Heart left ventricle (tissue), 13 donors: ENCODE measurements around the gene IGF2.

Experiments used
- CTCF ChIP-seq, 12 donors: fragments of 200-600 bp; sonication (generic) in 4 of 12; IDR thresholded peaks; one replicate each; pipeline versions ENCODE4 v1.5.0 to v1.8.0; 2018 to 2022; ENCODE audit warnings: antibody characterized with exemption in 12 of 12, mild to moderate bottlenecking in 5 of 12
- POLR2A ChIP-seq, 2 donors: fragments of 450-650 bp; IDR thresholded peaks; one replicate each; pipeline ENCODE4 v1.6.1; 2017; ENCODE audit warnings: antibody characterized with exemption in 2 of 2, mild to moderate bottlenecking in 2 of 2, moderate library complexity in 2 of 2
- donor health status: ischemic (EF 13 %, LVEDD 7.1; RV severe dilation, severe dysfunction).
- donor health status: DM: no; HTN: yes; CAD: no.
- donor health status: DM: no; HTN: no; CAD: no.
- donor health status: ischemic (EF 25% LVEDD 6.9; RV normal size, moderate dysfunction).
- donor health status: ischemic (EF 25% LVEDD 5.7; RV mildly dilated, moderate dysfunction).
- donor health status: ischemic (EF 35%, LVEDD 5.7; RV mildly dilated, moderate dysfunction).
- donor health status: nonischemic (EF 11% LVEDD 7.7; RV severe dilation, severe dysfunction).
- donor health status: DM: yes; HTN: yes; CAD: no.
- donor health status: PGD.
- donor health status: ischemic (EF 29% LVEDD 5.4; RV normal size, mild dysfunction).
- donor health status: nonischemic (EF 23%, LVEDD 6.1; RV moderate dilation, normal function).

DNA sequence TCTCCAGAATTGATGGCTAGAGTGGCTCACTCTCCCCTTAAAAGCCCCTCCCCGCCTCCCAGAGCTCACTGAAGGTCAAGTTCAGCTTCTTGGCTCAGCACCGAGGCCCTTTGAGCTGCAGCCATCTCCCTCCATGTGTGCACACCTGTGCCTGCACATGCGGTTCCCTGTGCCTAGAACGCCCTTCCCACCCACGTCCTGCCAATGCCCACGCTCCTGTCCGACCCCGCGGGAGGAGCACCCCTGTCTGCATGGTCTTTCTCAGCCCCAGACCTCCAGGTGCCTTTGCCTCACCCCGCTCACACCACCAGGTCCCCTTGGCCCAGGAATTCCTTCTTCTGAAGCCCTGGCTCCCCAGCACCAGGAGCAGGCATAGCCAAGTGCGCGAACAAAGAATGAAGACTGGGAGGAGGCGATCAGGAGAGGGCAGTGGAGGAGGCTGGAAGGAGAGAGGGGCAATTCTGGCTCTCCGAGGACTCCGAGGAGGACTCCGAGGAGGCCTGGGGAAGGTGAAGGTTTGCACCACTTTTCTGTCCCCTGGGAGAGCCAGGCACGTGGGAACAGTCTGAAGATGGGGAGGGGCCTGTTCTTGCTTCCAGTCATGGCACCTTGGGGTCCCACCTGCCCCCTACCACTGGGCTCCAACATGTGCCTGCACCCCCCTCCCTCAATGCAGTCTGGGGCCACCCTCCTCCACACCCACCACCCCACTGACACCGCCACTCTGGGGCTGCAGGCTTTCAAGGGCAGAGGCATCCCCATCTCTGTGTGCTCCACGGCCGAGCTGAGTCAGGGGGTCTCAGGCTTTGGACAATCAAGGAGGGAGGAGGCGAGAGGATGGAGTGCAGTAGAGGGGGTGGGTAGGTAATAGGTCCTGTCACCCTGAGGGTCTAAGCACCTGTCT is 17.7 kb downstream of the IGF2 start:
- no peak for TF ChIP-seq POLR2A (IDR thresholded peaks at IDR 0.05)
- TF ChIP-seq CTCF (IDR thresholded peaks at IDR 0.05): no peak
